Natural killer cell (primary cell): ENCODE results near the gene SEC16B. TPM values are rescaled to one million over a fixed set of nuclear protein-coding genes. Genes with fewer than 3 reads are reported as not detected.

ENCODE experiments used
- ATAC-seq, 3 donors: fragments of 150-1000 bp in 2 of 3; fragments of 200-7000 bp in 1 of 3; cut with Tn5 transposase; 1 replicate in 1 of 3; 2 replicates in 2 of 3; pipeline ENCODE4 v1.10.0; 2021; ENCODE audit warnings: mild to moderate bottlenecking in 2 of 3, moderate library complexity in 2 of 3
- DNase-seq, 2 donors: peaks; one replicate each; pipeline versions ENCODE4 v3.0.0 to v3.0.0-alpha.2; 2013 to 2021; ENCODE audit warnings: mixed read lengths in 1 of 2
- H3K27ac ChIP-seq: one replicate; pipeline ENCODE4 v1.5.1; 2013; ENCODE audit warnings: mild to moderate bottlenecking, low read length
- H3K27me3 ChIP-seq: one replicate; pipeline ENCODE4 v1.6.1; 2013; ENCODE audit warnings: low read length; ENCODE audit not compliant: control insufficient read depth, insufficient read depth
- H3K36me3 ChIP-seq: one replicate; pipeline ENCODE4 v1.6.1; 2013; ENCODE audit warnings: low read length; ENCODE audit not compliant: control insufficient read depth, insufficient read depth
- H3K4me1 ChIP-seq: one replicate; pipeline ENCODE4 v1.6.1; 2013; ENCODE audit warnings: low read length; ENCODE audit not compliant: control insufficient read depth, insufficient read depth
- H3K4me3 ChIP-seq: one replicate; pipeline ENCODE4 v1.5.1; 2013; ENCODE audit warnings: low read length
- H3K9me3 ChIP-seq: one replicate; pipeline ENCODE4 v1.6.1; 2013; ENCODE audit warnings: low read length; ENCODE audit not compliant: control insufficient read depth, insufficient read depth
- H3K27ac Mint-ChIP-seq, 2 donors: one replicate each; pipeline ENCODE4 v1.8.0; 2022; ENCODE audit warnings: mild to moderate bottlenecking in 2 of 2, mixed read lengths in 2 of 2, moderate library complexity in 1 of 2
- H3K27me3 Mint-ChIP-seq, 2 donors: one replicate each; pipeline ENCODE4 v1.8.0; 2022; ENCODE audit warnings: low read depth in 2 of 2, mixed read lengths in 2 of 2
- H3K36me3 Mint-ChIP-seq: one replicate; pipeline ENCODE4 v1.8.0; 2022; ENCODE audit warnings: mixed read lengths
- H3K4me1 Mint-ChIP-seq, 2 donors: one replicate each; pipeline ENCODE4 v1.8.0; 2022; ENCODE audit warnings: mixed read lengths in 2 of 2
- H3K4me3 Mint-ChIP-seq: one replicate; pipeline ENCODE4 v1.8.0; 2022; ENCODE audit warnings: mild to moderate bottlenecking, moderate library complexity, mixed read lengths
- H3K9me3 Mint-ChIP-seq, 2 donors: one replicate each; pipeline ENCODE4 v1.8.0; 2022; ENCODE audit warnings: mixed read lengths in 2 of 2
- whole genome bisulfite sequencing: methylation state at CpG from one replicate; pipeline ENCODE4 v1.1.7; 2013; ENCODE audit warnings: missing lambda C conversion rate; ENCODE audit not compliant: insufficient coverage; 5-methylcytosine and 5-hydroxymethylcytosine counted together
- intact Hi-C: fragments of 100-400 bp; cut with micrococcal nuclease; formaldehyde crosslinking; loops from one replicate; pipeline ENCODE4 v1.14.2; 2022
- total RNA-seq, 4 donors: library from RNA; stranded (reverse); fragments of 120-200 nt in 1 of 4; gene quantifications; one replicate each; pipeline versions ENCODE4 v1.2.3 to v1.2.4, GENCODE V29; 2013 to 2022
- TF ChIP-seq, protein P1 (sequence below): fragments of 200-600 bp; IDR thresholded peaks from one replicate; pipeline ENCODE4 v1.8.0; 2022; ENCODE audit warnings: antibody characterized with exemption

Gene SEC16B
- total RNA-seq, 3 donors from 2014 or later (not counting 1 experiment from before 2014, with no cell fraction given) = 0.31 TPM; not detected in 2

GRCh38 chr1:177909416-177909815 lies 60.4 kb downstream of the SEC16B start:
- H3K36me3 Mint-ChIP-seq = no peaks in the 10 kb centered on the region
- H3K36me3 ChIP-seq = no peaks in the 10 kb centered on the region
- H3K4me1 ChIP-seq = no peaks in the 10 kb centered on the region
- H3K4me1 Mint-ChIP-seq = no peaks in the 10 kb centered on the region
- H3K27me3 ChIP-seq = no peaks in the 10 kb centered on the region
- no peaks in the 10 kb centered on the region for H3K27me3 Mint-ChIP-seq
- no peak overlapping the region for H3K27ac Mint-ChIP-seq
- DNase-seq (no peak), ATAC-seq (no peak)
- H3K9me3 Mint-ChIP-seq = peaks cover 2 to 3% of the 10 kb centered on the region in 2 donors
- no peak overlapping the region for H3K27ac ChIP-seq
- H3K4me3 ChIP-seq = no peak overlapping the region
- WGBS = 67% methylated on average over 1 of the region's 2 CpGs
- H3K9me3 ChIP-seq = no peaks in the 10 kb centered on the region
- TF ChIP-seq, protein P1, sequence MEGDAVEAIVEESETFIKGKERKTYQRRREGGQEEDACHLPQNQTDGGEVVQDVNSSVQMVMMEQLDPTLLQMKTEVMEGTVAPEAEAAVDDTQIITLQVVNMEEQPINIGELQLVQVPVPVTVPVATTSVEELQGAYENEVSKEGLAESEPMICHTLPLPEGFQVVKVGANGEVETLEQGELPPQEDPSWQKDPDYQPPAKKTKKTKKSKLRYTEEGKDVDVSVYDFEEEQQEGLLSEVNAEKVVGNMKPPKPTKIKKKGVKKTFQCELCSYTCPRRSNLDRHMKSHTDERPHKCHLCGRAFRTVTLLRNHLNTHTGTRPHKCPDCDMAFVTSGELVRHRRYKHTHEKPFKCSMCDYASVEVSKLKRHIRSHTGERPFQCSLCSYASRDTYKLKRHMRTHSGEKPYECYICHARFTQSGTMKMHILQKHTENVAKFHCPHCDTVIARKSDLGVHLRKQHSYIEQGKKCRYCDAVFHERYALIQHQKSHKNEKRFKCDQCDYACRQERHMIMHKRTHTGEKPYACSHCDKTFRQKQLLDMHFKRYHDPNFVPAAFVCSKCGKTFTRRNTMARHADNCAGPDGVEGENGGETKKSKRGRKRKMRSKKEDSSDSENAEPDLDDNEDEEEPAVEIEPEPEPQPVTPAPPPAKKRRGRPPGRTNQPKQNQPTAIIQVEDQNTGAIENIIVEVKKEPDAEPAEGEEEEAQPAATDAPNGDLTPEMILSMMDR = no peak
- H3K4me3 Mint-ChIP-seq = no peak overlapping the region
- intact Hi-C loops = no loop called here

- Histone ChIP-seq H3K4me3 (no peak overlapping the region), H3K36me3 (no peaks in the 10 kb centered on the region), H3K27ac (no peak overlapping the region), H3K4me1 (no peaks in the 10 kb centered on the region), H3K27me3 (no peaks in the 10 kb centered on the region), H3K9me3 (no peaks in the 10 kb centered on the region)
- intact Hi-C loops = no loop called here
- Mint-ChIP-seq H3K9me3 (peaks cover 2 to 3% of the 10 kb centered on the region in 2 donors), H3K4me1 (no peaks in the 10 kb centered on the region), H3K4me3 (no peak overlapping the region), H3K36me3 (no peaks in the 10 kb centered on the region), H3K27me3 (no peaks in the 10 kb centered on the region), H3K27ac (no peak overlapping the region)
- TF ChIP-seq, protein P1 = no peak
- ATAC-seq = no peak
- 86% methylated on average over 4 of the region's 5 CpGs for WGBS
- DNase-seq = no peak
Observed at GRCh38 chr1:177907000-177907399, 62.9 kb downstream of the SEC16B start.

- Histone ChIP-seq H3K36me3 (no peaks in the 10 kb centered on the region), H3K27ac (no peak overlapping the region), H3K9me3 (no peaks in the 10 kb centered on the region), H3K27me3 (no peaks in the 10 kb centered on the region), H3K4me1 (no peaks in the 10 kb centered on the region), H3K4me3 (no peak overlapping the region)
- no peaks in the 10 kb centered on the region for H3K27me3 Mint-ChIP-seq
- no peak for DNase-seq
- TF ChIP-seq, protein P1 = no peak
- no peaks in the 10 kb centered on the region for H3K36me3 Mint-ChIP-seq
- no peaks in the 10 kb centered on the region for H3K4me1 Mint-ChIP-seq
- H3K4me3 Mint-ChIP-seq = no peak overlapping the region
- WGBS = no CpG with 5 or more reads among the region's 1 CpG
- no peak overlapping the region for H3K27ac Mint-ChIP-seq
- H3K9me3 Mint-ChIP-seq = peaks cover 2 to 8% of the 10 kb centered on the region in 2 donors
- ATAC-seq = no peak
- intact Hi-C loops = no loop called here
Observed at GRCh38 chr1:177905686-177906085, 64.2 kb downstream of the SEC16B start.

GRCh38 chr1:177902266-177902665 lies 67.6 kb downstream of the SEC16B start:
- TF ChIP-seq, protein P1 = no peak
- no peaks in the 10 kb centered on the region for H3K36me3 Mint-ChIP-seq

More at GRCh38 chr1:177902266-177902665, 67.6 kb downstream of the SEC16B start:
- DNase-seq = no peak
- Histone ChIP-seq H3K27me3 (no peaks in the 10 kb centered on the region), H3K27ac (no peak overlapping the region), H3K9me3 (no peaks in the 10 kb centered on the region), H3K4me1 (no peaks in the 10 kb centered on the region), H3K4me3 (no peak overlapping the region), H3K36me3 (no peaks in the 10 kb centered on the region)
- WGBS = 94% methylated on average over 5 of the region's 5 CpGs
- no peaks in the 10 kb centered on the region for H3K27me3 Mint-ChIP-seq
- H3K9me3 Mint-ChIP-seq = peaks cover 2 to 11% of the 10 kb centered on the region in 2 donors
- H3K27ac Mint-ChIP-seq = no peak overlapping the region
- H3K4me1 Mint-ChIP-seq = no peaks in the 10 kb centered on the region
- ATAC-seq = no peak
- intact Hi-C loops = no loop called here
- no peak overlapping the region for H3K4me3 Mint-ChIP-seq
